ENCODE results near the gene ARSD.
A peak's percentile ranks its signal among the peaks of the same experiment; 100 is the strongest.
"Not testable (repeated sequence)": the region's sequence is repeated elsewhere in the genome, so short reads cannot be mapped to it uniquely, and the experiment has no call there.

ARSD gene

GRCh38 chrX:2928583-2929434 lies at the start of gene ARSD:
Gene ARSD, minus strand, starts transcription at chrX:2929339. Its CDS starts 64 bp downstream, at chrX:2929275.
- FAIRE-seq, result peak; percentile 84
- peak; percentile 81 for DNase-seq (ENCODE audit: insufficient read length, low spot score)

- DNase-seq (ENCODE audit: insufficient read length, low spot score); FAIRE-seq: not testable (repeated sequence)
Observed at GRCh38 chrX:2978639-2979038, 49.5 kb upstream of the ARSD start.

- DNase-seq (ENCODE audit: insufficient read length, low spot score) (no peak), FAIRE-seq (no peak)
Observed at GRCh38 chrX:2974961-2975360, 45.8 kb upstream of the ARSD start.

GRCh38 chrX:2972391-2972790 lies 43.3 kb upstream of the ARSD start:
- FAIRE-seq (no peak), DNase-seq (ENCODE audit: insufficient read length, low spot score) (no peak)

GRCh38 chrX:2969021-2969420 lies 39.9 kb upstream of the ARSD start:
- FAIRE-seq, result no peak
- DNase-seq (ENCODE audit: insufficient read length, low spot score), result no peak

- FAIRE-seq (no peak), DNase-seq (ENCODE audit: insufficient read length, low spot score) (no peak)
Observed at GRCh38 chrX:2967998-2968909, 39.1 kb upstream of the ARSD start.

- no peak for DNase-seq (ENCODE audit: insufficient read length, low spot score)
- no peak for FAIRE-seq
Observed at GRCh38 chrX:2967584-2967983, 38.4 kb upstream of the ARSD start.

GRCh38 chrX:2967012-2967411 lies 37.9 kb upstream of the ARSD start:
- FAIRE-seq (no peak), DNase-seq (ENCODE audit: insufficient read length, low spot score) (no peak)

GRCh38 chrX:2965965-2966364 lies 36.8 kb upstream of the ARSD start:
- no peak for FAIRE-seq
- DNase-seq (ENCODE audit: insufficient read length, low spot score), result no peak

- not testable (repeated sequence) for FAIRE-seq
- peak; percentile 36 for DNase-seq (ENCODE audit: insufficient read length, low spot score)
Observed at GRCh38 chrX:2963992-2964794, 35.1 kb upstream of the ARSD start.

GRCh38 chrX:2963449-2963848 lies 34.3 kb upstream of the ARSD start:
- DNase-seq (ENCODE audit: insufficient read length, low spot score), result not testable (repeated sequence)

GRCh38 chrX:2962381-2962780 lies 33.2 kb upstream of the ARSD start:
- no peak for FAIRE-seq
- no peak for DNase-seq (ENCODE audit: insufficient read length, low spot score)

More at GRCh38 chrX:2963449-2963848, 34.3 kb upstream of the ARSD start:
- FAIRE-seq, result not testable (repeated sequence)

- DNase-seq (ENCODE audit: insufficient read length, low spot score), result no peak
- FAIRE-seq, result no peak
Observed at GRCh38 chrX:2960861-2961515, 31.8 kb upstream of the ARSD start.

GRCh38 chrX:2958199-2958598 lies 29.1 kb upstream of the ARSD start:
- DNase-seq (ENCODE audit: insufficient read length, low spot score) (no peak), FAIRE-seq (no peak)

GRCh38 chrX:2955838-2956237 lies 26.7 kb upstream of the ARSD start:
- FAIRE-seq (no peak), DNase-seq (ENCODE audit: insufficient read length, low spot score) (no peak)

GRCh38 chrX:2955281-2955680 lies 26.1 kb upstream of the ARSD start:
- FAIRE-seq (no peak), DNase-seq (ENCODE audit: insufficient read length, low spot score) (no peak)

- FAIRE-seq, result no peak
Observed at GRCh38 chrX:2954541-2954940, 25.4 kb upstream of the ARSD start.

GRCh38 chrX:2937942-2938341 lies 8.8 kb upstream of the ARSD start:
- not testable (repeated sequence) for FAIRE-seq; DNase-seq (ENCODE audit: insufficient read length, low spot score)

More at GRCh38 chrX:2954541-2954940, 25.4 kb upstream of the ARSD start:
- DNase-seq (ENCODE audit: insufficient read length, low spot score), result no peak

GRCh38 chrX:2934715-2935710 lies 5.9 kb upstream of the ARSD start:
- FAIRE-seq (peak; percentile 20), DNase-seq (ENCODE audit: insufficient read length, low spot score) (no peak)

Data from HTR-8/SVneo (cell line).